Measurements from ENCODE around the gene TMEM271.

TMEM271 gene

DNA sequence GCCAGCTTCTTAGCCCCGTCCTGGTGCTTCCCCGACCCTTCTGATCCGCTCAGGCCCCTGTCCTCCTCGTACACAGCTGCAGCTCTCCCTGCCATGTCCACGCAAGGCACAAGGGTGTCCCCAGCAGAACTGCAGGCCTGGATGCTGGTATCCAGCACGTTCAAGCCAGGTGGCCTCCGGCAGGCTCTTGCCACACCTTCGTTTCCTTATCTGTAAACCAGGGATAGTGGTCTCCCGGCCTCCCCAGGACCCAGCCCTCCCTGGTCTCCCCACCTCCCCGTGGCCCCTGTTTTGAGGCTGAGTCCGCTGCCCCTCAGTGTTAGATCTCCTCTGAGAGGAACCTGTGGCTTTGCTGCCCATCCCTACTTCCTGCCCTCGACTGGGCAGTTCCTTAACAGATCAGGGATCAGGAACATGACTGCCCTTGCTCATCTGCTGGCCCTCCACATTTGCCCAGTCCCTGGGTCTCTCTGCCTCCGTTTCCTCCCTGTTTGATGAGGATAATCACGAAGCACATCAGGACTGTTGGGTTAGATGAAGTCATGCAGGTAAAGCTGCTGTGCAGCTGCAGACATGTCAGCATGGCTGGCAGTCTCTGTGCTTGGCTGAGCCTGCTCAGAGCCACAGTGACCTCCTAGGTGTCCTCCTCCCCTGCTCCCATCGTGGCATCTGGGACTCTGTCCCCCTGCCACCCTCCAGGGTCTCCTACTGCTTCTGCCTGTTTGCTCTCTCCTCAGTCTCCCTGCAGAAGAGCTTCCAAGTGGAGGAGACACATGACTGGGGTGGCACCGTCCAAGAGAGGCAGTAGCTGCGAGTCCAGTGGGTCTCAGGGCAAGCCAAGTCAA is 44.2 kb downstream of the TMEM271 start:
- no peak for DNase-seq

GRCh38 chr4:531076-531475 is 45.0 kb downstream of the TMEM271 start:
- DNase-seq = no peak

GRCh38 chr4:530017-530781 is 45.9 kb downstream of the TMEM271 start:
- DNase-seq = no peak

DNA sequence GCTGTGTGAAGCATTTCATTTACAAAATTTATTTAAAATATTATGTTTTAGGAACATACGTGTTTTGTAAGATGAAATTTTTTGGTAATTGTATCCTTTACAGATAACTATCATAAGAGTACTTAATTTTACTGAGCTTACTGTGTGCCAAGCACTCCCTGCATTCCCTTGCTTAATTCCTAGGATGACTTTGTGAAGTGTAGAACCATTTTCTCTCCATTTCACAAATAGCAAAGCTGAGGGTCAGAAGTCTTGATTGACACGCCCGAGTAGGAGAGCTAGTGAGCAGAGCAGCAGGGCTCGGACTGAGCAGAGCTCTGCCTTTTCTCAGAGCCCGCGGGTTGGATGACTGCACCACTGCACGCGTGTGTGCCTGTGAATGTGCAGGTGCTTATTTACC is 46.5 kb downstream of the TMEM271 start:
- DNase-seq = no peak

DNA sequence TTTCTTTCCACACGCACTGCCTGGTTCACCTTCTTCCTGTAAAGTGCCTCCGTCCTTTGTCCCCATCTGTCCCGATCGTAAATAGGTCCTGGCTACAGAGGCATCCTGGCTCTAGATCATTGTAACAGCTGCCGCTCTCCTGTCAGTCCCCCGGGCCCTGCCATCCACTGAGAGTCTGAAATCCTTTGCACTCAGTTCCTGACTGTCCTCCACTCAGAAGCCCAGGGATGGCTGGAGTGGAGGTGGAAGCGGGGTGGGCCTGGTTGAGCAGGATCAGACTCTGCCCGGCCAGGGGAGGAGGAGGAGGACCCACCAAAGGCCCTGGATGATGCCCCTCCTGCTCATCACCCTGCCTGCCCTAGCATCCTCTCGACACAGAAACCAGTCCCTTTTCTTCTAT is 47.3 kb downstream of the TMEM271 start:
- DNase-seq = no peak

DNA sequence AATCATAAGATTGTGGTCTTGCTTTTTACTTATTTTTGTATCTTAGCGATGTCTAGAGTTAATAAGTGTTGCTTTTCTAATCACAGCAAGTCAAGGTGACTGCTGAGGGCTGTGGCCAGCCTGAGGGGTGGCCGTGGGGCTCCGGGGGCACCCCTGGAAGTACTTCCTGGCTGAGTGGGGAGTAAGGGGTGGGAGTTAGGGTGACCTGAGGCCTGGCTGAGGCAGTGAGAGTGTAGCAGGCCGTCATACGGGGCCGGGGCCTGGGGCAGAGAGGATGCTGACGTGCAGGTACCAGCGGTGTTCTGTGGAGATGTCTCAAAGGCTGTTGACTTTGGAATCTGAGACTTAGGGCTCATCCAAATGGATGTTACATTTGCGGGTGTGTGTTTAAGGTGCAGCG is 47.8 kb downstream of the TMEM271 start:
- DNase-seq = no peak

GRCh38 chr4:526971-527460 is 49.1 kb downstream of the TMEM271 start:
- no peak for DNase-seq

DNA sequence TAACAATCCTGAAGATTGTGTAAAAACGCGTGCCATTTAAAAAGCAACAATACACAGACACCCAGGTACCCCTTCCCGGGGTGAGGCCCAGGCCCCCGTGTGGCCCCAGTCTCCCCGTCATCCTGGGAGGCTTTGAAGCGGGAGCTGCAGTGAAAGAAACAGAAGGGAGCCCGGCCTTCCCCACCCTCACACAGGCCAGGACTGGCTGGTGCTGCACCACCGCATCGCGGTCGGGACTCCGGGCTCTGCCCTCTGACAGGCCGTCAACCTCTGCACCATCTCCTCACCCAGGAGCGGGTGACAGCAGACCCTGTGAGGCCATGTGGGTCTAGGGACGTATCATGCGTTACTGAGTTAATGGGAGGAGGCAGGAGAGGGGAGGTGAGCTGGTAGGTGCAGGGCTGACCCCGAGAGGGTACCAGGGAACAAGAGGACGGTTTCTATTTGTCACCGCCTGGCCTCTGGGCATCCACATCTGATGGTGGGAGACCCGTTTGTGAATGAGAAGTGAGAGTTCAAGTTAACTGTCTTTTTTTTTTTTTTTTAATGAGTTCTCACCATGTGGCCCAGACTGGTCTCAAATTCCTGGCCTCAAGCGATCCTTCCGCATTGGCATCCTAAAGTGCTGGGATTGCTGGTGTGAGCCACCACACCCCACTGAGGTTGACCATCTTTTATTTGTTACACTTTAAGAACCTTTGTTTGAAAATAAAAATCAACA is 49.7 kb downstream of the TMEM271 start:
- no peak for DNase-seq

DNA sequence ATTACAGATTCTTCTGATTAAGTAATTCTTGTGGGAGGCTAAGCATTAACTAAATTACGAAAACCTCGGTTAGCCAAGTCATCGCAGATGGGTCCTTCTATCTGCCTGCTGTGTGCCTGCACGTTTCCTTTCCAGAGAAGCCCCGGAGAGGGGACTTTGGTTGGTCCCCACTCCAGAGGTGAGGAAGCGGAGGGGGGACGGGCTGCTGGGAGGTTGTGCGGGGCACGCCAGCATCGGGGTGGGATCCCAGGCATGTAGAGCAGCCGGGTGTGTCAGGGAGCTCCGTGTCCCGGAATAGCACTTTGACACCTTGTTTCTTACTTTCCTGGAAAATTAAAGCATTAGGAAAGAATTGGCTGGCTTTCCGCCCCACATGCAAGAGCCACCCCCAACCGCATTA is 50.4 kb downstream of the TMEM271 start:
- DNase-seq = no peak

DNA sequence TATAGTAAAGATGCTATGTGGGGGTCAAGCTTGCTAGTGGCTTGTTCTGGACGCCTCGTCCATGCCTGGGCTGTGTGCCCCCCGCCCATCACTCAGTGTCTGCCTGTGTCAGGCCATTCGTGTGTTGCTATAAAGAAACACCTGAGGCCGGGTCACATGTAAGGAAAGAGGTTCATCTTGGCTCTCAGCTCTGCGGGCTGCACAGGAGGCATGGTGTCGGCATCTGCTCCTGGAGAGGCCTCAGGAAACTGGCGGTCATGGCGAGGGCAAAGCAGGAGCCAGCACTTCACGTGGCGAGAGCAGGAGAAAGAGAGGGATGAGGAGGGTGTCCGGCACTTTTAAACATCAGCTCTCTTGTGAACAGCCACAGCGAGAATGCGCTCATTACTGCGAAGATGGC is 51.9 kb downstream of the TMEM271 start:
- no peak for DNase-seq
